ENCODE measurements around the gene SPHKAP.

GRCh38 chr2:228056293-228057097 lies 125.0 kb downstream of the SPHKAP start:
- no peak for TF ChIP-seq CTCF (IDR thresholded peaks at IDR 0.05)
- TF ChIP-seq POLR2A (IDR thresholded peaks at IDR 0.05): no peak
- TF ChIP-seq EP300 (IDR thresholded peaks at IDR 0.05): no peak
